Fibroblast of upper back skin (primary cell): ENCODE data around the gene TIPARP.

Experiments
- DNase-seq: peaks from one replicate; pipeline ENCODE4 v3.0.0-alpha.2; 2013

The TIPARP gene

GRCh38 chr3:156676768-156677479 lies 2.5 kb downstream of the TIPARP start:
- no peak for DNase-seq

GRCh38 chr3:156677536-156677935 lies 3.1 kb downstream of the TIPARP start:
- no peak for DNase-seq

GRCh38 chr3:156678197-156678596 lies 3.8 kb downstream of the TIPARP start:
- no peak for DNase-seq

- no peak for DNase-seq
Observed at GRCh38 chr3:156680243-156680914, 6.0 kb downstream of the TIPARP start.

GRCh38 chr3:156681002-156681401 lies 6.6 kb downstream of the TIPARP start:
- peak; percentile 77 for DNase-seq

GRCh38 chr3:156682501-156682900 lies 8.1 kb downstream of the TIPARP start:
- DNase-seq, result no peak

GRCh38 chr3:156682963-156683362 lies 8.6 kb downstream of the TIPARP start:
- DNase-seq, result no peak

GRCh38 chr3:156685198-156685597 lies 10.8 kb downstream of the TIPARP start:
- DNase-seq, result peak; percentile 41

- no peak for DNase-seq
Observed at GRCh38 chr3:156685752-156686151, 11.4 kb downstream of the TIPARP start.

GRCh38 chr3:156687023-156687422 lies 12.6 kb downstream of the TIPARP start:
- no peak for DNase-seq

- no peak for DNase-seq
Observed at GRCh38 chr3:156688632-156689452, 14.5 kb downstream of the TIPARP start.

GRCh38 chr3:156689608-156690007 lies 15.2 kb downstream of the TIPARP start:
- DNase-seq, result no peak

GRCh38 chr3:156691920-156692319 lies 17.5 kb downstream of the TIPARP start:
- DNase-seq, result peak; percentile 72

- DNase-seq, result peak; percentile 73
Observed at GRCh38 chr3:156693166-156693565, 18.8 kb downstream of the TIPARP start.

GRCh38 chr3:156694536-156694935 lies 20.1 kb downstream of the TIPARP start:
- peak; percentile 56 for DNase-seq

- DNase-seq, result no peak
Observed at GRCh38 chr3:156702367-156702766, 28.0 kb downstream of the TIPARP start.

- no peak for DNase-seq
Observed at GRCh38 chr3:156704370-156705036, 30.1 kb downstream of the TIPARP start.

- DNase-seq, result no peak
Observed at GRCh38 chr3:156705761-156706616, 31.6 kb downstream of the TIPARP start.

- no peak for DNase-seq
Observed at GRCh38 chr3:156707588-156707987, 33.2 kb downstream of the TIPARP start.

GRCh38 chr3:156710429-156710828 lies 36.0 kb downstream of the TIPARP start:
- DNase-seq, result no peak

- no peak for DNase-seq
Observed at GRCh38 chr3:156711113-156711512, 36.7 kb downstream of the TIPARP start.

GRCh38 chr3:156711944-156712343 lies 37.6 kb downstream of the TIPARP start:
- peak; percentile 32 for DNase-seq
